Lower leg skin (tissue), 3 donors: ENCODE data around the gene SH2D3C.

Experiments
- CTCF ChIP-seq, 3 donors: fragments of 450-650 bp; IDR thresholded peaks; one replicate each; pipeline ENCODE4 v1.5.1; 2016; ENCODE audit warnings: antibody characterized with exemption in 3 of 3, mild to moderate bottlenecking in 3 of 3, moderate library complexity in 2 of 3
- POLR2A ChIP-seq, 2 donors: fragments of 450-650 bp; IDR thresholded peaks; one replicate each; pipeline ENCODE4 v1.6.1; 2016 to 2017; ENCODE audit warnings: antibody characterized with exemption in 2 of 2, mild to moderate bottlenecking in 1 of 2, moderate library complexity in 1 of 2

- TF ChIP-seq CTCF (IDR thresholded peaks at IDR 0.05) (no peak), POLR2A (IDR thresholded peaks at IDR 0.05) (no peak)
Measured at GRCh38 chr9:127705577-127706379, 72.7 kb downstream of the SH2D3C start.
